Astrocyte of the spinal cord (primary cell): ENCODE measurements around the gene LTB4R2.

Experiments used
- DNase-seq: peaks from one replicate; pipeline ENCODE4 v3.0.0; 2011; ENCODE audit warnings: low read depth, low spot score
- H3K4me3 ChIP-seq: 2 replicates; pipeline ENCODE4 v1.5.1; 2011; ENCODE audit warnings: low read depth, mild to moderate bottlenecking, low read length, moderate library complexity
- in situ Hi-C: cut with HindIII; loops from 2 replicates; pipeline ENCODE4 v1.10.0; 2017; ENCODE audit warnings: low sequenced_read_pairs
- TF ChIP-seq, protein P1 (sequence below): IDR thresholded peaks from 2 replicates; pipeline ENCODE4 v1.5.1; 2012; ENCODE audit warnings: low read depth, mild to moderate bottlenecking, low read length, inconsistent platforms

The LTB4R2 gene

DNA sequence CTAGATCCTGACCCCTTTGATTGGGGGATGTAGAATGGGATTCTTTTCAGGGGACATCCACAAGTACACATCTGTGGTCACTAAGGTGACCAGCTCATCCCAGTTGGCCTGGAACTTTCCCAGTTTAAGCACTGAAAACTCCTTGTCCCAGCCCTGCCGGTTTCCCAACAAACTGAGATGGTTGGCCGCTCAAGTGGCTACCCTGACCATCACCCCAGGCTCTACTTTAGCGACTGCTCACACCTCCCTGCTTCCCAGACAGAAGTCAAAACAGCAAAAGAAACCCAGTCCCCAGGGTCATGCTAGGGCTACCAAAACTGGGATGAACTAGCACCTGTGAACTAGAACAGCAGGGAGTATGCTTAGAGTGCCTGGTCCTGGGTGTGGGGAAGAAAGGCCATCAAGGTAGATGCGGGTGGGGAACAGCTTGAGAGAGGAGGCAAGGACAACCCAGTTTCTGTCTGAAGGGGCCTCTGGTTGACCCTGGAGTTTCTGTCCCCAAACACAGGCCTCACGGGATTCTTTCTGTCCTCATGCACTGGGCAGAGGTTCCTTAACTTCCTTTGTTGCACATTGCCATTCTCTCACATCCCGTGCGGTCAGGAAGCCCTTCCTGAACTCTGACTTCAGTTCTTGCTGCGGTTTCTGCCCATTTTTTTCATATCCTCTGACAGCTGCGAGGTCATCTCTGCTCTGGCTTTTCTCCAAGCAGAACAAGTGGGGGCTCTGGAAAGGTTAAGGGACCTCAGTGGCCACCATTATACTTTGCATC, 3.0 kb downstream of the LTB4R2 start:
- no peak for DNase-seq
- no peak overlapping the region for H3K4me3 ChIP-seq
- TF ChIP-seq, protein P1, sequence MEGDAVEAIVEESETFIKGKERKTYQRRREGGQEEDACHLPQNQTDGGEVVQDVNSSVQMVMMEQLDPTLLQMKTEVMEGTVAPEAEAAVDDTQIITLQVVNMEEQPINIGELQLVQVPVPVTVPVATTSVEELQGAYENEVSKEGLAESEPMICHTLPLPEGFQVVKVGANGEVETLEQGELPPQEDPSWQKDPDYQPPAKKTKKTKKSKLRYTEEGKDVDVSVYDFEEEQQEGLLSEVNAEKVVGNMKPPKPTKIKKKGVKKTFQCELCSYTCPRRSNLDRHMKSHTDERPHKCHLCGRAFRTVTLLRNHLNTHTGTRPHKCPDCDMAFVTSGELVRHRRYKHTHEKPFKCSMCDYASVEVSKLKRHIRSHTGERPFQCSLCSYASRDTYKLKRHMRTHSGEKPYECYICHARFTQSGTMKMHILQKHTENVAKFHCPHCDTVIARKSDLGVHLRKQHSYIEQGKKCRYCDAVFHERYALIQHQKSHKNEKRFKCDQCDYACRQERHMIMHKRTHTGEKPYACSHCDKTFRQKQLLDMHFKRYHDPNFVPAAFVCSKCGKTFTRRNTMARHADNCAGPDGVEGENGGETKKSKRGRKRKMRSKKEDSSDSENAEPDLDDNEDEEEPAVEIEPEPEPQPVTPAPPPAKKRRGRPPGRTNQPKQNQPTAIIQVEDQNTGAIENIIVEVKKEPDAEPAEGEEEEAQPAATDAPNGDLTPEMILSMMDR = no peak
- in situ Hi-C loops = no loop called here

DNA sequence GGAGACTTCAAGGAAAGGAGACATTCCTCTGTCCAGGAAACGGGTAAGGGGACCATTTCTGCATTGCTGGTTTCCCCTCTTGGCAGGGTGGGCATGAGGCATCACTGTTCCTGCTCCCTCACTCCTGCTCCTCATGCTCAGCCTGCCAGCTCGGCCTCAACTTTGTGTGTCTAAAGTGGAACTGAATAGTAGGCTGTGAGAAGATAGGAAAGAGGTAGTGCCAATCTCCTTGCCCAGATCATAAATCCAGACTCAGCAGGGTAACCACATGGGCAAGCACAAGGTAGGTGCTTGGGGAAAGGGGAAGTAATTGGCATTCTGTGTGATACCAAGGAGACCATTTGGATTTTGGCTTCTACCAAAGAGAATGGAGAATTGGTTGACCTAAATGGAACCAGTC, 4.0 kb downstream of the LTB4R2 start:
- no peak overlapping the region for H3K4me3 ChIP-seq
- no peak for DNase-seq
- in situ Hi-C loops = no loop called here
- TF ChIP-seq, protein P1 = no peak

DNA sequence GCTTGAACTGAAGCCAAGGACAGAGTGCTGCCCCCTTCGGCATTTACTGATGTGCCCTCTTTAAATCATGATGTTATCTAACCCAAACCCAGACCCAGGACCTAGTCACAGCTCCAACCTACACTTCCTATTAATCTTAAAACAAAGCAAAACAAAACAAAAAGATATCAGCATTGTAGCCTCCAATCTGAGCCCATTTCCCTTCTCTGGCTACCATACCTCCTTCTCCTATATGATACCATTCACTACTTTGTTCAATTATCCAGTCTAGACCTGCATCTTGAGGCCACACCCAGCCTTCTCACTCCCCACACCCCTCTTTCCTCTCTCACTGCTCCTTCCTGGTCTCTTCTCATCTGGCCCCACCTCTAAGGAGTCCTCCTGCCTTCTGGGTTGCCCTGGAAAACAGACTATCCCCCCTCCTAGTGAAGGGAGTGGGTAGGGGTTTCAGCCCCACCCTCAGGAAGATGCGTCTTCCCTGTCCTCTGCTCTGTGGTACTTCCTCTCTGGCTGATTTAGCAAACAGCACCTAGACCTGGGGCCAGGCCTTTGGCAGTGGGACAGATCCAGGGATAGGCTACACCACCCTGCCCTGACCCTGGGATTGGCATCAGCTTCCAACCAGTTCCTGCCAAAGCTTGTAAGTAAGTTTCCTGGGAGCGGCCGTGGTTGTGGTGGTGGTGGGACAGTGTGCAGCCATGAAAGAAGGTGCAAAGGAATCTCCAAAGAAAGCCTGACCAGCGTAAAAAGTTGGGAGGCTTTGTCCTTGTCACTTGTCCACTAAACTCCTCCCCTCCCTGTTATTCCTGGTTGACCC, 4.6 kb downstream of the LTB4R2 start:
- H3K4me3 ChIP-seq = no peak overlapping the region
- TF ChIP-seq, protein P1 = no peak
- in situ Hi-C loops = no loop called here
- DNase-seq = no peak

DNA sequence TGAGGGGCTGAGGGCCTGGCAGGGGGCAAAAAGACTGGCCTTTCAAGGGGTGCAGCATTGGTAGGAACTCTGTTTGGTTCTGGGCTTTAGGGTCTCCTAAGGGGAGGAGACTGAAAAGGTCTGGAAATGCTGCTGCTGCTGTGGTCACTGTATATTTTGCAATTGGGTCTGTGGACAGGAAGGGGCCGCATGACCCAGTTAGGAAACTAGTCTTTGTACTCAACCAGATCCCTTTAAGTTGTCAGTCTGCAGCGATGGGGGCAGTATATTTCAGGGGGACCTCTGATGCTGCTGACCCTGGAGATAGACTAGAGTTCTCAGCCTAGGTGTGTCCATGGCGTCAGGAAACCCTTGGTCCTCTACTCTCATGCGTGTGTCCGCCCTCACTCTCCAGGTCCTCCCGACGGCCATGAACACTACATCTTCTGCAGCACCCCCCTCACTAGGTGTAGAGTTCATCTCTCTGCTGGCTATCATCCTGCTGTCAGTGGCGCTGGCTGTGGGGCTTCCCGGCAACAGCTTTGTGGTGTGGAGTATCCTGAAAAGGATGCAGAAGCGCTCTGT, 5.4 kb downstream of the LTB4R2 start:
- no peak for DNase-seq
- TF ChIP-seq, protein P1 = no peak
- no peak overlapping the region for H3K4me3 ChIP-seq
- in situ Hi-C loops = no loop called here

DNA sequence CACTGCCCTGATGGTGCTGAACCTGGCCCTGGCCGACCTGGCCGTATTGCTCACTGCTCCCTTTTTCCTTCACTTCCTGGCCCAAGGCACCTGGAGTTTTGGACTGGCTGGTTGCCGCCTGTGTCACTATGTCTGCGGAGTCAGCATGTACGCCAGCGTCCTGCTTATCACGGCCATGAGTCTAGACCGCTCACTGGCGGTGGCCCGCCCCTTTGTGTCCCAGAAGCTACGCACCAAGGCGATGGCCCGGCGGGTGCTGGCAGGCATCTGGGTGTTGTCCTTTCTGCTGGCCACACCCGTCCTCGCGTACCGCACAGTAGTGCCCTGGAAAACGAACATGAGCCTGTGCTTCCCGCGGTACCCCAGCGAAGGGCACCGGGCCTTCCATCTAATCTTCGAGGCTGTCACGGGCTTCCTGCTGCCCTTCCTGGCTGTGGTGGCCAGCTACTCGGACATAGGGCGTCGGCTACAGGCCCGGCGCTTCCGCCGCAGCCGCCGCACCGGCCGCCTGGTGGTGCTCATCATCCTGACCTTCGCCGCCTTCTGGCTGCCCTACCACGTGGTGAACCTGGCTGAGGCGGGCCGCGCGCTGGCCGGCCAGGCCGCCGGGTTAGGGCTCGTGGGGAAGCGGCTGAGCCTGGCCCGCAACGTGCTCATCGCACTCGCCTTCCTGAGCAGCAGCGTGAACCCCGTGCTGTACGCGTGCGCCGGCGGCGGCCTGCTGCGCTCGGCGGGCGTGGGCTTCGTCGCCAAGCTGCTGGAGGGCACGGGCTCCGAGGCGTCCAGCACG, 6.1 kb downstream of the LTB4R2 start:
- no peak overlapping the region for H3K4me3 ChIP-seq
- in situ Hi-C loops = no loop called here
- no peak for DNase-seq
- TF ChIP-seq, protein P1 = peak; percentile 8

DNA sequence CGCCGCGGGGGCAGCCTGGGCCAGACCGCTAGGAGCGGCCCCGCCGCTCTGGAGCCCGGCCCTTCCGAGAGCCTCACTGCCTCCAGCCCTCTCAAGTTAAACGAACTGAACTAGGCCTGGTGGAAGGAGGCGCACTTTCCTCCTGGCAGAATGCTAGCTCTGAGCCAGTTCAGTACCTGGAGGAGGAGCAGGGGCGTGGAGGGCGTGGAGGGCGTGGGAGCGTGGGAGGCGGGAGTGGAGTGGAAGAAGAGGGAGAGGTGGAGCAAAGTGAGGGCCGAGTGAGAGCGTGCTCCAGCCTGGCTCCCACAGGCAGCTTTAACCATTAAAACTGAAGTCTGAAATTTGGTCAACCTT, 6.6 kb downstream of the LTB4R2 start:
- in situ Hi-C loops = no loop called here

More for the DNA sequence above, 6.6 kb downstream of the LTB4R2 start:
- H3K4me3 ChIP-seq = no peak overlapping the region
- DNase-seq = no peak
- TF ChIP-seq, protein P1 = no peak
